Measurements from ENCODE around the gene LMO7. TPM values are rescaled to one million over a fixed set of nuclear protein-coding genes. Genes with fewer than 3 reads are reported as not detected.

Gene LMO7
- total and polyA plus RNA-seq, 2 of the 4 experiments (the other 2 are of a cell fraction) = 266 to 367 TPM

GRCh38 chr13:75704927-75705288, 68.8 kb downstream of the LMO7 start:
- intact Hi-C loops (cut with micrococcal nuclease) = no loop called here
- peaks cover 17% of the 10 kb centered on the region for H3K4me1 ChIP-seq (ENCODE audit: control insufficient read depth, insufficient read depth, low read length)
- no peaks in the 10 kb centered on the region for H3K27me3 ChIP-seq (ENCODE audit: control insufficient read depth, insufficient read depth, low read length)
- H2BK15ac ChIP-seq (ENCODE audit: low read depth, low read length) = no peak overlapping the region
- TF ChIP-seq BHLHE40 (IDR thresholded peaks at IDR 0.05; ENCODE audit: low read depth, low read length) = no peak
- no peak for TF ChIP-seq CEBPB (IDR thresholded peaks at IDR 0.05; ENCODE audit: low read depth, low read length)
- TF ChIP-seq CTCF (conservative IDR thresholded peaks at IDR 0.05; ENCODE audit: low read depth, low read length) = no peak
- no peak for TF ChIP-seq FOS (IDR thresholded peaks at IDR 0.05; ENCODE audit: low read depth, low read length)
- TF ChIP-seq CHD1 (IDR thresholded peaks at IDR 0.05; ENCODE audit: low read depth, low read length) = no peak
- no peak for TF ChIP-seq MAZ (IDR thresholded peaks at IDR 0.05; ENCODE audit: borderline replicate concordance, low read depth, low read length)
- no peak for TF ChIP-seq MAFK (IDR thresholded peaks at IDR 0.05; ENCODE audit: low read depth, low read length)
- TF ChIP-seq POLR2A (IDR thresholded peaks at IDR 0.05; ENCODE audit: low read depth, low read length) = no peak
- no peak for TF ChIP-seq RCOR1 (IDR thresholded peaks at IDR 0.05; ENCODE audit: insufficient replicate concordance, low read length)
- TF ChIP-seq MXI1 (IDR thresholded peaks at IDR 0.05; ENCODE audit: borderline replicate concordance, low read depth, low read length) = no peak
- TF ChIP-seq RAD21 (IDR thresholded peaks at IDR 0.05; ENCODE audit: low read length) = no peak
- in situ Hi-C loops (cut with MboI; ENCODE audit: low sequenced_read_pairs) = no loop called here
- H2AK5ac ChIP-seq (ENCODE audit: low read depth, low read length) = no peak overlapping the region
- ChIA-PET POLR2A (ENCODE audit: unreplicated experiment) (no interaction called here), CTCF (interaction anchor here (1.2 kb wide), 2 partner anchors 9 to 17 kb away, joined by 4 to 14 read pairs; no protein-coding TSS in a partner anchor)
- dilution Hi-C loops (cut with HindIII; ENCODE audit: low sequenced_read_pairs, unreplicated experiment) = no loop called here
- no peak overlapping the region for H2AK9ac ChIP-seq (replicated peaks; ENCODE audit: low read depth, low read length, poor library complexity)
- H3K18ac ChIP-seq (ENCODE audit: low read depth, low read length) = peak overlapping the region; percentile 26
- peak overlapping the region; percentile 3; the same call in 1 of the 2 replicates for H2BK120ac ChIP-seq (ENCODE audit: low read depth, low read length)
- H3K79me1 ChIP-seq (ENCODE audit: low read depth in 1 of 2, low read length in 2 of 2) = peaks cover 10 to 61% of the 10 kb centered on the region in 2 experiments
- no TSS peak for BruUV-seq (replicated peaks)
- peaks cover 2% of the 10 kb centered on the region for H3K36me3 ChIP-seq (ENCODE audit: control insufficient read depth, insufficient read depth, low read length)
- peak overlapping the region in 1 of 2 experiments; percentile 15; a peak in 1 of 4 replicates for H4K8ac ChIP-seq (ENCODE audit: low read depth in 2 of 2, low read length in 2 of 2)
- peaks cover 68% of the 10 kb centered on the region; the same call in 1 of the 2 replicates for H4K20me1 ChIP-seq (ENCODE audit: insufficient read depth, low read length)
- peak; percentile 36 for ATAC-seq (ENCODE audit: low read depth)
- 83% methylated on average over 3 of the region's 10 CpGs; no CpG with 5 or more reads in 1 of the 2 experiments for WGBS, 2 experiments (ENCODE audit: extremely low coverage in 2 of 2, insufficient read length in 1 of 2)
- no peak overlapping the region for H2AFZ ChIP-seq (replicated peaks; ENCODE audit: low read length, poor library complexity)
- peaks cover 13% of the 10 kb centered on the region for H3K9me1 ChIP-seq (ENCODE audit: insufficient read depth, low read length)
- peak overlapping the region; percentile 53; the same call in 1 of the 2 replicates for H3K27ac ChIP-seq (ENCODE audit: insufficient read depth, low read length)
- no peak overlapping the region for H3K14ac ChIP-seq (replicated peaks; ENCODE audit: low read depth, low read length)
- H2BK20ac ChIP-seq (ENCODE audit: low read depth, low read length) = 0 out of 2 replicates have a peak overlapping the region, but pooled peaks have one; percentile 50
- peak overlapping the region; percentile 38 for H4K5ac ChIP-seq (ENCODE audit: low read depth, low read length)
- H3K9ac ChIP-seq (ENCODE audit: low read depth, low read length) = no peak overlapping the region
- no peaks in the 10 kb centered on the region for H3K9me3 ChIP-seq (ENCODE audit: control insufficient read depth, insufficient read depth, low read length)
- no peak overlapping the region for H3K23ac ChIP-seq (ENCODE audit: low read depth, low read length)
- no peak overlapping the region for H3K4me3 ChIP-seq (ENCODE audit: insufficient read depth, low read depth, low read length)
- peak overlapping the region; percentile 75 for H2BK5ac ChIP-seq (ENCODE audit: low read depth, low read length, poor library complexity, severe bottlenecking)
- no peak overlapping the region for H3K56ac ChIP-seq (ENCODE audit: extremely low read depth, insufficient read depth, low read length)
- peak overlapping the region; percentile 25; the same call in 1 of the 2 replicates for H4K91ac ChIP-seq (ENCODE audit: insufficient read depth, low read depth, low read length)
- peak overlapping the region; percentile 20; the same call in 1 of the 2 replicates for H3K4me2 ChIP-seq (ENCODE audit: low read depth, low read length)
- H3K4ac ChIP-seq (ENCODE audit: low read depth, low read length) = no peak overlapping the region
- no peak for DNase-seq
